GM12891 (cell line): ENCODE results near the gene RNASEH2B.

ENCODE experiments used
- POLR2A ChIP-seq: IDR thresholded peaks from 2 replicates; pipeline ENCODE4 v1.6.1; 2011; ENCODE audit warnings: low read depth, low read length, control low read depth
- POLR2AphosphoS5 ChIP-seq: IDR thresholded peaks from 2 replicates; pipeline ENCODE4 v1.6.1; 2011; ENCODE audit warnings: low read depth, low read length, control low read depth
- POU2F2 ChIP-seq: IDR thresholded peaks from 2 replicates; pipeline ENCODE4 v1.6.1; 2011; ENCODE audit warnings: low read depth, mild to moderate bottlenecking, control low read depth, low read length, moderate library complexity
- SPI1 ChIP-seq: IDR thresholded peaks from 2 replicates; pipeline ENCODE4 v1.6.1; 2011; ENCODE audit warnings: low read depth, low read length, control low read depth
- TAF1 ChIP-seq: IDR thresholded peaks from 2 replicates; pipeline ENCODE4 v1.6.1; 2011; ENCODE audit warnings: low read depth, low read length, control low read depth

DNA sequence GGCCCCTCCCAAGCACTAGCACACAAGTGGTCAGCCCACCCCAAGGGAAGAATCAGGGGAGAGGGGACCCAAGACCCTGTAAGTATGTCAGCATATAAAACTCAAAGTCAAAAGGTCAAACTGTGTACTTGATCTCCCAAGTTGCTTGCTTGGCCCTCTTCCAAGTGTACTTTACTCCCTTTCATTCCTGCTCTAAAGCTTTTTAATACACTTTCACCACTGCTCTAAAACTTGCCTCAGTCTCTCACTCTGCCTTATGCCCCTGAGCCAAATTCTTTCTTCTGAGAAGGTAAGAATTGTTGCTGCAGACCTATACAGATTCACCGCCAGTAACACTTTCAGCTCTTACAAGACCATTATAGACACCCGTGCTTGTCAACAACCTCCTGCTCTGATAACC is 15.1 kb upstream of the RNASEH2B start:
- TF ChIP-seq POLR2A: no peak
- no peak for TF ChIP-seq TAF1
- no peak for TF ChIP-seq POLR2AphosphoS5
- TF ChIP-seq POU2F2: no peak
- TF ChIP-seq SPI1: no peak
